GM23338 (cell line): ENCODE results near the gene CD226.

Experiments used
- CREB1 ChIP-seq: fragments of 250-450 bp; sonication (Bioruptor Pico); IDR thresholded peaks from 2 replicates; pipeline ENCODE4 v1.5.0; 2020; ENCODE audit warnings: low read depth, mild to moderate bottlenecking, moderate library complexity
- EZH2 ChIP-seq: fragments of 200-600 bp; sonication (generic); IDR thresholded peaks from one replicate; pipeline ENCODE4 v1.8.0; 2017; ENCODE audit warnings: antibody characterized with exemption, mild to moderate bottlenecking, low read depth; ENCODE audit not compliant: unreplicated experiment
- EZH2phosphoT487 ChIP-seq: fragments of 200-600 bp; sonication (generic); IDR thresholded peaks from one replicate; pipeline ENCODE4 v1.8.1; 2018; ENCODE audit warnings: antibody characterized with exemption; ENCODE audit not compliant: unreplicated experiment
- JUNB ChIP-seq: IDR thresholded peaks from one replicate; pipeline ENCODE4 v1.6.1; 2016; ENCODE audit warnings: antibody characterized with exemption; ENCODE audit not compliant: unreplicated experiment
- NANOG ChIP-seq: IDR thresholded peaks from 2 replicates; pipeline ENCODE4 v1.6.1; 2016; ENCODE audit warnings: antibody characterized with exemption, borderline replicate concordance
- POLR2AphosphoS5 ChIP-seq: IDR thresholded peaks from 2 replicates; pipeline ENCODE4 v1.6.1; 2016; ENCODE audit warnings: antibody characterized with exemption, low read depth
- STAT1 ChIP-seq: IDR thresholded peaks from one replicate; pipeline ENCODE4 v1.6.1; 2016; ENCODE audit warnings: antibody characterized with exemption; ENCODE audit not compliant: unreplicated experiment
- ZNF114 ChIP-seq: fragments of 250-450 bp; sonication (Bioruptor Pico); IDR thresholded peaks from 2 replicates; pipeline ENCODE4 v1.5.0; 2020; ENCODE audit warnings: mild to moderate bottlenecking, moderate library complexity
- ZNF331 ChIP-seq: fragments of 250-450 bp; sonication (Bioruptor Pico); IDR thresholded peaks from 2 replicates; pipeline ENCODE4 v1.5.0; 2020; ENCODE audit warnings: low read depth, mild to moderate bottlenecking, moderate library complexity
- TF ChIP-seq, protein P1 (sequence below), 2 experiments: fragments of 200-600 bp in 1 of 2; sonication (generic) in 1 of 2; conservative IDR thresholded peaks; 2 replicates each; pipeline versions ENCODE4 v1.5.1 to v1.6.1; 2016 to 2017; ENCODE audit warnings: antibody characterized with exemption in 2 of 2, low read depth in 2 of 2, mild to moderate bottlenecking in 2 of 2, moderate library complexity in 1 of 2
- TF ChIP-seq, protein P2 (sequence below): IDR thresholded peaks from one replicate; pipeline ENCODE4 v1.6.1; 2018; ENCODE audit warnings: antibody characterized with exemption; ENCODE audit not compliant: unreplicated experiment
- TF ChIP-seq, protein P3 (sequence below): IDR thresholded peaks from 2 replicates; pipeline ENCODE4 v1.6.1; 2016; ENCODE audit warnings: antibody characterized with exemption
- TF ChIP-seq, protein P4 (sequence below): fragments of 250-450 bp; sonication (Bioruptor Pico); IDR thresholded peaks from 2 replicates; pipeline ENCODE4 v1.5.0; 2020; ENCODE audit warnings: mild to moderate bottlenecking, moderate library complexity

DNA sequence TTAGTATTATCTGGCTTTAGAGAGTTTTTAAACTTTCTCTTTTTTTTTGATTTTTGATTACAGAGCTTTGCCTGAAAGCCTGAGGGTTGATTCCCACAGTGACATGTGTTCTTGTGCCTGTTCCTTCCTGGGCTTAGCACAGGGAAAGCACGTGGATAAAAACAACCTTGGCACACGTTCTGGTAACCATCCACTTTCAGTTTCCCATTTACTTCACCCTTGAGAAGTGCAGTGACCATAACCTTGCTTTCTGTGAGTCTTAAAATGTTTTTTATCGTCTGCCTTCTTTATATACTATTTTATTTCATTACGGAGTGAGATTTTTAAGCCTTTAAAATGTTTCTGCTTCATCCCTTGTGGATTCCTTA is 11.5 kb downstream of the CD226 start:
- TF ChIP-seq, protein P1, sequence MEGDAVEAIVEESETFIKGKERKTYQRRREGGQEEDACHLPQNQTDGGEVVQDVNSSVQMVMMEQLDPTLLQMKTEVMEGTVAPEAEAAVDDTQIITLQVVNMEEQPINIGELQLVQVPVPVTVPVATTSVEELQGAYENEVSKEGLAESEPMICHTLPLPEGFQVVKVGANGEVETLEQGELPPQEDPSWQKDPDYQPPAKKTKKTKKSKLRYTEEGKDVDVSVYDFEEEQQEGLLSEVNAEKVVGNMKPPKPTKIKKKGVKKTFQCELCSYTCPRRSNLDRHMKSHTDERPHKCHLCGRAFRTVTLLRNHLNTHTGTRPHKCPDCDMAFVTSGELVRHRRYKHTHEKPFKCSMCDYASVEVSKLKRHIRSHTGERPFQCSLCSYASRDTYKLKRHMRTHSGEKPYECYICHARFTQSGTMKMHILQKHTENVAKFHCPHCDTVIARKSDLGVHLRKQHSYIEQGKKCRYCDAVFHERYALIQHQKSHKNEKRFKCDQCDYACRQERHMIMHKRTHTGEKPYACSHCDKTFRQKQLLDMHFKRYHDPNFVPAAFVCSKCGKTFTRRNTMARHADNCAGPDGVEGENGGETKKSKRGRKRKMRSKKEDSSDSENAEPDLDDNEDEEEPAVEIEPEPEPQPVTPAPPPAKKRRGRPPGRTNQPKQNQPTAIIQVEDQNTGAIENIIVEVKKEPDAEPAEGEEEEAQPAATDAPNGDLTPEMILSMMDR (conservative IDR thresholded peaks at IDR 0.05; ENCODE audit: low read depth in 2 of 2) = no peak
- TF ChIP-seq CREB1 = no peak
- TF ChIP-seq EZH2phosphoT487 = no peak
- TF ChIP-seq, protein P2, sequence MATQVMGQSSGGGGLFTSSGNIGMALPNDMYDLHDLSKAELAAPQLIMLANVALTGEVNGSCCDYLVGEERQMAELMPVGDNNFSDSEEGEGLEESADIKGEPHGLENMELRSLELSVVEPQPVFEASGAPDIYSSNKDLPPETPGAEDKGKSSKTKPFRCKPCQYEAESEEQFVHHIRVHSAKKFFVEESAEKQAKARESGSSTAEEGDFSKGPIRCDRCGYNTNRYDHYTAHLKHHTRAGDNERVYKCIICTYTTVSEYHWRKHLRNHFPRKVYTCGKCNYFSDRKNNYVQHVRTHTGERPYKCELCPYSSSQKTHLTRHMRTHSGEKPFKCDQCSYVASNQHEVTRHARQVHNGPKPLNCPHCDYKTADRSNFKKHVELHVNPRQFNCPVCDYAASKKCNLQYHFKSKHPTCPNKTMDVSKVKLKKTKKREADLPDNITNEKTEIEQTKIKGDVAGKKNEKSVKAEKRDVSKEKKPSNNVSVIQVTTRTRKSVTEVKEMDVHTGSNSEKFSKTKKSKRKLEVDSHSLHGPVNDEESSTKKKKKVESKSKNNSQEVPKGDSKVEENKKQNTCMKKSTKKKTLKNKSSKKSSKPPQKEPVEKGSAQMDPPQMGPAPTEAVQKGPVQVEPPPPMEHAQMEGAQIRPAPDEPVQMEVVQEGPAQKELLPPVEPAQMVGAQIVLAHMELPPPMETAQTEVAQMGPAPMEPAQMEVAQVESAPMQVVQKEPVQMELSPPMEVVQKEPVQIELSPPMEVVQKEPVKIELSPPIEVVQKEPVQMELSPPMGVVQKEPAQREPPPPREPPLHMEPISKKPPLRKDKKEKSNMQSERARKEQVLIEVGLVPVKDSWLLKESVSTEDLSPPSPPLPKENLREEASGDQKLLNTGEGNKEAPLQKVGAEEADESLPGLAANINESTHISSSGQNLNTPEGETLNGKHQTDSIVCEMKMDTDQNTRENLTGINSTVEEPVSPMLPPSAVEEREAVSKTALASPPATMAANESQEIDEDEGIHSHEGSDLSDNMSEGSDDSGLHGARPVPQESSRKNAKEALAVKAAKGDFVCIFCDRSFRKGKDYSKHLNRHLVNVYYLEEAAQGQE = no peak
- TF ChIP-seq JUNB = no peak
- no peak for TF ChIP-seq POLR2AphosphoS5
- no peak for TF ChIP-seq ZNF331 (CRISPR knock-in tag)
- TF ChIP-seq EZH2 = no peak
- no peak for TF ChIP-seq NANOG
- TF ChIP-seq STAT1 = no peak
- TF ChIP-seq ZNF114 = no peak
- TF ChIP-seq, protein P3, sequence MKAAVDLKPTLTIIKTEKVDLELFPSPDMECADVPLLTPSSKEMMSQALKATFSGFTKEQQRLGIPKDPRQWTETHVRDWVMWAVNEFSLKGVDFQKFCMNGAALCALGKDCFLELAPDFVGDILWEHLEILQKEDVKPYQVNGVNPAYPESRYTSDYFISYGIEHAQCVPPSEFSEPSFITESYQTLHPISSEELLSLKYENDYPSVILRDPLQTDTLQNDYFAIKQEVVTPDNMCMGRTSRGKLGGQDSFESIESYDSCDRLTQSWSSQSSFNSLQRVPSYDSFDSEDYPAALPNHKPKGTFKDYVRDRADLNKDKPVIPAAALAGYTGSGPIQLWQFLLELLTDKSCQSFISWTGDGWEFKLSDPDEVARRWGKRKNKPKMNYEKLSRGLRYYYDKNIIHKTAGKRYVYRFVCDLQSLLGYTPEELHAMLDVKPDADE = no peak
- TF ChIP-seq, protein P4, sequence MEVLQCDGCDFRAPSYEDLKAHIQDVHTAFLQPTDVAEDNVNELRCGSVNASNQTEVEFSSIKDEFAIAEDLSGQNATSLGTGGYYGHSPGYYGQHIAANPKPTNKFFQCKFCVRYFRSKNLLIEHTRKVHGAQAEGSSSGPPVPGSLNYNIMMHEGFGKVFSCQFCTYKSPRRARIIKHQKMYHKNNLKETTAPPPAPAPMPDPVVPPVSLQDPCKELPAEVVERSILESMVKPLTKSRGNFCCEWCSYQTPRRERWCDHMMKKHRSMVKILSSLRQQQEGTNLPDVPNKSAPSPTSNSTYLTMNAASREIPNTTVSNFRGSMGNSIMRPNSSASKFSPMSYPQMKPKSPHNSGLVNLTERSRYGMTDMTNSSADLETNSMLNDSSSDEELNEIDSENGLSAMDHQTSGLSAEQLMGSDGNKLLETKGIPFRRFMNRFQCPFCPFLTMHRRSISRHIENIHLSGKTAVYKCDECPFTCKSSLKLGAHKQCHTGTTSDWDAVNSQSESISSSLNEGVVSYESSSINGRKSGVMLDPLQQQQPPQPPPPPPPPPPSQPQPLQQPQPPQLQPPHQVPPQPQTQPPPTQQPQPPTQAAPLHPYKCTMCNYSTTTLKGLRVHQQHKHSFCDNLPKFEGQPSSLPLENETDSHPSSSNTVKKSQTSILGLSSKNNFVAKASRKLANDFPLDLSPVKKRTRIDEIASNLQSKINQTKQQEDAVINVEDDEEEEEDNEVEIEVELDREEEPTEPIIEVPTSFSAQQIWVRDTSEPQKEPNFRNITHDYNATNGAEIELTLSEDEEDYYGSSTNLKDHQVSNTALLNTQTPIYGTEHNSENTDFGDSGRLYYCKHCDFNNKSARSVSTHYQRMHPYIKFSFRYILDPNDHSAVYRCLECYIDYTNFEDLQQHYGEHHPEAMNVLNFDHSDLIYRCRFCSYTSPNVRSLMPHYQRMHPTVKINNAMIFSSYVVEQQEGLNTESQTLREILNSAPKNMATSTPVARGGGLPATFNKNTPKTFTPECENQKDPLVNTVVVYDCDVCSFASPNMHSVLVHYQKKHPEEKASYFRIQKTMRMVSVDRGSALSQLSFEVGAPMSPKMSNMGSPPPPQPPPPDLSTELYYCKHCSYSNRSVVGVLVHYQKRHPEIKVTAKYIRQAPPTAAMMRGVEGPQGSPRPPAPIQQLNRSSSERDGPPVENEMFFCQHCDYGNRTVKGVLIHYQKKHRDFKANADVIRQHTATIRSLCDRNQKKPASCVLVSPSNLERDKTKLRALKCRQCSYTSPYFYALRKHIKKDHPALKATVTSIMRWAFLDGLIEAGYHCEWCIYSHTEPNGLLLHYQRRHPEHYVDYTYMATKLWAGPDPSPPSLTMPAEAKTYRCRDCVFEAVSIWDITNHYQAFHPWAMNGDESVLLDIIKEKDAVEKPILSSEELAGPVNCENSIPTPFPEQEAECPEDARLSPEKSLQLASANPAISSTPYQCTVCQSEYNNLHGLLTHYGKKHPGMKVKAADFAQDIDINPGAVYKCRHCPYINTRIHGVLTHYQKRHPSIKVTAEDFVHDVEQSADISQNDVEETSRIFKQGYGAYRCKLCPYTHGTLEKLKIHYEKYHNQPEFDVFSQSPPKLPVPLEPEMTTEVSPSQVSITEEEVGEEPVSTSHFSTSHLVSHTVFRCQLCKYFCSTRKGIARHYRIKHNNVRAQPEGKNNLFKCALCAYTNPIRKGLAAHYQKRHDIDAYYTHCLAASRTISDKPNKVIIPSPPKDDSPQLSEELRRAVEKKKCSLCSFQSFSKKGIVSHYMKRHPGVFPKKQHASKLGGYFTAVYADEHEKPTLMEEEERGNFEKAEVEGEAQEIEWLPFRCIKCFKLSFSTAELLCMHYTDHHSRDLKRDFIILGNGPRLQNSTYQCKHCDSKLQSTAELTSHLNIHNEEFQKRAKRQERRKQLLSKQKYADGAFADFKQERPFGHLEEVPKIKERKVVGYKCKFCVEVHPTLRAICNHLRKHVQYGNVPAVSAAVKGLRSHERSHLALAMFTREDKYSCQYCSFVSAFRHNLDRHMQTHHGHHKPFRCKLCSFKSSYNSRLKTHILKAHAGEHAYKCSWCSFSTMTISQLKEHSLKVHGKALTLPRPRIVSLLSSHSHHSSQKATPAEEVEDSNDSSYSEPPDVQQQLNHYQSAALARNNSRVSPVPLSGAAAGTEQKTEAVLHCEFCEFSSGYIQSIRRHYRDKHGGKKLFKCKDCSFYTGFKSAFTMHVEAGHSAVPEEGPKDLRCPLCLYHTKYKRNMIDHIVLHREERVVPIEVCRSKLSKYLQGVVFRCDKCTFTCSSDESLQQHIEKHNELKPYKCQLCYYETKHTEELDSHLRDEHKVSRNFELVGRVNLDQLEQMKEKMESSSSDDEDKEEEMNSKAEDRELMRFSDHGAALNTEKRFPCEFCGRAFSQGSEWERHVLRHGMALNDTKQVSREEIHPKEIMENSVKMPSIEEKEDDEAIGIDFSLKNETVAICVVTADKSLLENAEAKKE (CRISPR knock-in tag) = no peak
